ENCODE results near the gene CTRL.

- TF ChIP-seq POLR2A (IDR thresholded peaks at IDR 0.05): no peak
- no peak for TF ChIP-seq CTCF (IDR thresholded peaks at IDR 0.05)
These were observed 28.1 kb upstream of the CTRL start for GRCh38 chr16:67959536-67960329.
